Fibroblast of lung (primary cell): ENCODE data around the gene FBXO46. TPM values are rescaled to one million over a fixed set of nuclear protein-coding genes. Genes with fewer than 3 reads are reported as not detected.
"Not testable (repeated sequence)": the region's sequence is repeated elsewhere in the genome, so short reads cannot be mapped to it uniquely, and the experiment has no call there.

Experiments
- DNase-seq, 2 donors: peaks; one replicate each; pipeline versions ENCODE4 v3.0.0 to v3.0.0-alpha.2; 2010; ENCODE audit warnings: low read depth in 2 of 2
- H2AFZ ChIP-seq: 2 replicates; pipeline ENCODE4 v1.5.1; 2012; ENCODE audit warnings: low read length, control low read depth, inconsistent platforms
- H3K27ac ChIP-seq: 2 replicates; pipeline ENCODE4 v1.5.1; 2011; ENCODE audit warnings: low read length, control low read depth; ENCODE audit not compliant: insufficient read depth
- H3K27me3 ChIP-seq: 2 replicates; pipeline ENCODE4 v1.5.1; 2011; ENCODE audit warnings: mild to moderate bottlenecking, low read length; ENCODE audit not compliant: control insufficient read depth, insufficient read depth
- H3K36me3 ChIP-seq: 2 replicates; pipeline ENCODE4 v1.5.1; 2011; ENCODE audit warnings: low read length; ENCODE audit not compliant: control insufficient read depth, insufficient read depth
- H3K4me1 ChIP-seq: 2 replicates; pipeline ENCODE4 v1.5.1; 2011; ENCODE audit warnings: low read length; ENCODE audit not compliant: control insufficient read depth, insufficient read depth; ENCODE audit errors: extremely low read depth
- H3K4me2 ChIP-seq: 2 replicates; pipeline ENCODE4 v1.5.1; 2011; ENCODE audit warnings: low read length, control low read depth; ENCODE audit not compliant: insufficient read depth; ENCODE audit errors: extremely low read depth
- H3K4me3 ChIP-seq, 4 experiments: fragments of 200-600 bp in 1 of 4; sonication (generic) in 1 of 4; replicated peaks in 1 of 4; 2 replicates each; pipeline ENCODE4 v1.5.1; 2011 to 2016; ENCODE audit warnings: low read length in 4 of 4, low read depth in 3 of 4, mild to moderate bottlenecking in 3 of 4, control low read depth in 2 of 4, inconsistent platforms in 1 of 4, mixed read lengths in 1 of 4; ENCODE audit not compliant: insufficient read depth in 1 of 4; ENCODE audit errors: control extremely low read depth in 1 of 4
- H3K79me2 ChIP-seq: 2 replicates; pipeline ENCODE4 v1.5.1; 2012; ENCODE audit warnings: mild to moderate bottlenecking, low read length, inconsistent platforms; ENCODE audit not compliant: control insufficient read depth, insufficient read depth
- H3K9ac ChIP-seq: 2 replicates; pipeline ENCODE4 v1.5.1; 2011; ENCODE audit warnings: mild to moderate bottlenecking, low read length, control low read depth; ENCODE audit not compliant: insufficient read depth
- H3K9me3 ChIP-seq: 2 replicates; pipeline ENCODE4 v1.5.1; 2012; ENCODE audit warnings: low read depth, low read length; ENCODE audit not compliant: control insufficient read depth, insufficient read depth
- H4K20me1 ChIP-seq: 2 replicates; pipeline ENCODE4 v1.5.1; 2011; ENCODE audit warnings: low read length; ENCODE audit not compliant: control insufficient read depth, insufficient read depth; ENCODE audit errors: extremely low read depth
- CTCF ChIP-seq, 2 donors: IDR thresholded peaks in 1 of 2; conservative IDR thresholded peaks in 1 of 2; 1 replicate in 1 of 2; 2 replicates in 1 of 2; pipeline ENCODE4 v1.5.1; 2011 to 2012; ENCODE audit warnings: low read length in 2 of 2, control low read depth in 1 of 2, inconsistent platforms in 1 of 2, low read depth in 1 of 2, mild to moderate bottlenecking in 1 of 2
- EZH2 ChIP-seq: IDR thresholded peaks from 2 replicates; pipeline ENCODE4 v1.5.1; 2012; ENCODE audit warnings: low read length, control low read depth, mild to moderate bottlenecking; ENCODE audit errors: missing control alignments
- polyA plus RNA-seq, 2 donors: library from polyadenylated mRNA; depleted of rRNA in 1 of 2; stranded (reverse) in 1 of 2; unstranded in 1 of 2; fragments of >200 nt; gene quantifications; 2 replicates each; pipeline ENCODE4 v1.2.1, GENCODE V29; 2011 to 2012; ENCODE audit warnings: missing spikeins in 1 of 2
- total RNA-seq: library from RNA; depleted of rRNA; stranded (reverse); fragments of >200 nt; gene quantifications from 2 replicates; pipeline ENCODE4 v1.2.1, GENCODE V29; 2014

Gene FBXO46
- total and polyA plus RNA-seq, 2 donors (not counting 1 experiment from before 2014, with no cell fraction given): 2.0 to 3.3 TPM

- not testable (repeated sequence) for H3K4me3 ChIP-seq, H3K4me1 ChIP-seq, H3K27ac ChIP-seq, H3K36me3 ChIP-seq, H2AFZ ChIP-seq, H3K9ac ChIP-seq, H3K4me2 ChIP-seq, H3K27me3 ChIP-seq, H3K9me3 ChIP-seq, DNase-seq, H4K20me1 ChIP-seq
- peaks cover 16% of the 10 kb centered on the region for H3K79me2 ChIP-seq
These were observed 10.6 kb downstream of the FBXO46 start for GRCh38 chr19:45720065-45720464.

DNA sequence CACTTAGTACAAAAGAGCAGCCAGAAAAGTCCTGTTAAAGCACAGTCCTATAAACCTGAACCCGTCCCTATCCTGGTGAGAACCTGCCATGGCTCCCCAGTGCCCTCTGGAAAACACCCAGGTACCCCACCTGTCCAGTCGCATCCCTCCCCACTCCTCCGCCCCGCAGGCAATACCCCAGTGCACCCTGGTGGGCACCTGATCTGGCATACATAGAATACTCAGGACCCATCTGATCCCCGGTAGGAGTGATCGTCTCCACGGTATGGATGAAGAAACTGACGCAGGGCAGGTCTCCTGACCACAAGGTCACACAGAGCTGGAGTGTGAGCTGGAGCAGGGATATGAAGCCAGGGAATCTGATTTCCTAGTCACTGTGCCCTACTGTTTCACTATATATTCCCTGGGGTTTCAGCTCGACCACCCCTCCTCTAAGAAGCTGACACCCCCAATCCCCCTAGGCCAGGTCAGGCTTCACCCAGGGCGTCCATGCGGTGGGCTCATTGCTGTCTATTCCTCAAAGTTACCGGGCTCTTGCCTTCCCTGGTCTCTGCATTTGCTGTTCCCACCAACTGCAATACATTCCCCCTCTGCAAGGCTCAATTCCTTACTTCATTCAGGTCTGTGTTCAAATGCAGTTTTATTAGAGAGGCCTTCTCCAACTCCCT lies 12.6 kb downstream of the FBXO46 start:
- peak overlapping the region; percentile 94 for H3K4me2 ChIP-seq
- H3K9me3 ChIP-seq: no peaks in the 10 kb centered on the region
- DNase-seq: no peak
- peak overlapping the region; percentile 86 for H3K27ac ChIP-seq
- H4K20me1 ChIP-seq: no peaks in the 10 kb centered on the region
- H3K36me3 ChIP-seq: peaks cover 4% of the 10 kb centered on the region
- TF ChIP-seq CTCF (conservative IDR thresholded peaks at IDR 0.05 in 1 of 2, IDR thresholded peaks at IDR 0.05 in 1 of 2; ENCODE audit: low read depth in 1 of 2, low read length in 2 of 2): no peak
- no peak for TF ChIP-seq EZH2
- no peaks in the 10 kb centered on the region for H3K27me3 ChIP-seq
- H3K79me2 ChIP-seq: peaks cover 23% of the 10 kb centered on the region
- peak overlapping the region; percentile 59 for H3K9ac ChIP-seq
- H3K4me3 ChIP-seq: peak overlapping the region; percentile 39 to 97 (median 51)
- H3K4me1 ChIP-seq: peaks cover 8% of the 10 kb centered on the region
- no peak overlapping the region for H2AFZ ChIP-seq

DNA sequence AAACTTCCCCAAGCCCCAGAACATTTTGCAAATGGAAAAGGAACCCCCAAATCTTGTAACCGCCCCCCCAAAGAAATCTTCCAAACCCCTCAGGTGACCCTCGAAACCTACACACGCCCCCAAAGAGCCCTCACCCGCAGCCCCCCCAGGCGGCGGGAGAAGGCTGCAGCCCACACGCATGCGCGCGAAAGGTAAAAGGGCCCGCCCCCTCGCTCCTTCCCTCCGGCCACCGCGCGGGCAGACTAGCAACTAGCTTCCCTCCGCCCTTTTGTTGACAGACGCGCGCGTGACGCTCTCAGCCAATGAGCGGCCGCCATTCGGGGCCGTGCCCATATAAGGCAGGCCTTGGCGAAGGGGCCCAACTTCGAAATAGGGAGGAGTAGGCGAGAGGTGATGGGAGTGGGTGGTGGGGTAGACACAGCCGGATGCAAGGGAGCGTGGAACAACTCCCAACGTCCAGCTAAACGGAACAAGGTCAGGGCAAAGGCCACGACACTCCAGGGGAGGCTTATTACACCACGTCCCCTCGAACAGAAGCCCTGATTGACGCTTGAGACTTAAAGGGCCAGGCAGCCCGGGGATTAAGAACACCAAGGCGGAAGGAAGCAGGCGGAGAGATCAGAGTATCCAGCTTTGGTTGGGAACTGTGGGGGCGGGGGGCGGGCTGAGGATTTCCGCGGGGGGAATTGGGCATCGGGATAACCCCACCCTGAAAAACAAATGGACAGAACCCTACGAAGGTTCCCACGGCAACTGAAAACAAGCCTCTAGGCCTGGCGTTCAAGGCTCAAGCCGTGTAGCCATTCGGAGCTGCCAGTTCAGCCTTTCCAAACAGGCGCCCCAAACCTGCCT lies 13.3 kb downstream of the FBXO46 start:
- H3K79me2 ChIP-seq: peaks cover 24% of the 10 kb centered on the region
- peak overlapping the region; percentile 100 for H3K4me2 ChIP-seq
- H2AFZ ChIP-seq: peak overlapping the region; percentile 63
- H3K36me3 ChIP-seq: peaks cover 9% of the 10 kb centered on the region
- peak overlapping the region; percentile 62 for H3K9ac ChIP-seq
- no peaks in the 10 kb centered on the region for H3K9me3 ChIP-seq
- DNase-seq: peak; percentile 98 to 100
- H3K27me3 ChIP-seq: no peaks in the 10 kb centered on the region
- peaks cover 8% of the 10 kb centered on the region for H3K4me1 ChIP-seq
- no peak for TF ChIP-seq EZH2
- TF ChIP-seq CTCF (conservative IDR thresholded peaks at IDR 0.05 in 1 of 2, IDR thresholded peaks at IDR 0.05 in 1 of 2; ENCODE audit: low read depth in 1 of 2, low read length in 2 of 2): peak in 1 of 2 donors; percentile 15
- peak overlapping the region; percentile 82 to 98 (median 96) for H3K4me3 ChIP-seq
- H3K27ac ChIP-seq: peak overlapping the region; percentile 86
- no peaks in the 10 kb centered on the region for H4K20me1 ChIP-seq
